ENCODE measurements around the gene FOSL2.

The FOSL2 gene

GRCh38 chr2:28449488-28450395 lies 57.1 kb downstream of the FOSL2 start:
- no peak overlapping the region for H3K4me3 ChIP-seq (ENCODE audit: low read depth, low read length)
- peak; percentile 61 for DNase-seq (ENCODE audit: low read depth)
- no peak for TF ChIP-seq CTCF (IDR thresholded peaks at IDR 0.05; ENCODE audit: insufficient read depth, low read depth, low read length, missing control alignments)

GRCh38 chr2:28450901-28451565 lies 58.4 kb downstream of the FOSL2 start:
- no peak for TF ChIP-seq CTCF (IDR thresholded peaks at IDR 0.05; ENCODE audit: insufficient read depth, low read depth, low read length, missing control alignments)

GRCh38 chr2:28451793-28452533 lies 59.3 kb downstream of the FOSL2 start:
- H3K4me3 ChIP-seq (ENCODE audit: low read depth, low read length): no peak overlapping the region
- DNase-seq (ENCODE audit: low read depth): no peak
- no peak for TF ChIP-seq CTCF (IDR thresholded peaks at IDR 0.05; ENCODE audit: insufficient read depth, low read depth, low read length, missing control alignments)

More at GRCh38 chr2:28450901-28451565, 58.4 kb downstream of the FOSL2 start:
- no peak overlapping the region for H3K4me3 ChIP-seq (ENCODE audit: low read depth, low read length)
- DNase-seq (ENCODE audit: low read depth): no peak

GRCh38 chr2:28452534-28453081 lies 60.0 kb downstream of the FOSL2 start:
- peak; percentile 96 for TF ChIP-seq CTCF (IDR thresholded peaks at IDR 0.05; ENCODE audit: insufficient read depth, low read depth, low read length, missing control alignments)
- no peak overlapping the region for H3K4me3 ChIP-seq (ENCODE audit: low read depth, low read length)
- DNase-seq (ENCODE audit: low read depth): peak; percentile 60

- no peak for TF ChIP-seq CTCF (IDR thresholded peaks at IDR 0.05; ENCODE audit: insufficient read depth, low read depth, low read length, missing control alignments)
These were observed 60.7 kb downstream of the FOSL2 start for GRCh38 chr2:28453396-28453795.

More at GRCh38 chr2:28453396-28453795, 60.7 kb downstream of the FOSL2 start:
- no peak for DNase-seq (ENCODE audit: low read depth)
- no peak overlapping the region for H3K4me3 ChIP-seq (ENCODE audit: low read depth, low read length)
